Psoas muscle (tissue), 8 donors: ENCODE measurements around the gene KCNJ5. TPM values are rescaled to one million over a fixed set of nuclear protein-coding genes. Genes with fewer than 3 reads are reported as not detected.

Experiments used
- ATAC-seq, 4 donors: fragments of 200-7000 bp; cut with Tn5 transposase; one replicate each; pipeline ENCODE4 v1.9.1; 2020; ENCODE audit warnings: moderate library complexity in 3 of 4, mild to moderate bottlenecking in 2 of 4
- DNase-seq, 2 donors: peaks; one replicate each; pipeline ENCODE4 v3.0.0-alpha.2; 2020
- H3K27ac ChIP-seq: fragments of 200-600 bp; one replicate; pipeline ENCODE4 v1.8.0; 2022
- H3K27me3 ChIP-seq, 3 donors: fragments of 200-600 bp in 1 of 3; one replicate each; pipeline versions ENCODE4 v1.6.1 to v1.8.0; 2013 to 2022; ENCODE audit warnings: low read length in 2 of 3, mild to moderate bottlenecking in 2 of 3, moderate library complexity in 1 of 3; ENCODE audit not compliant: insufficient read depth in 3 of 3
- H3K36me3 ChIP-seq, 2 donors: fragments of 200-600 bp in 1 of 2; one replicate each; pipeline versions ENCODE4 v1.6.1 to v1.8.0; 2013 to 2022; ENCODE audit warnings: low read depth in 1 of 2, mild to moderate bottlenecking in 1 of 2, moderate library complexity in 1 of 2; ENCODE audit not compliant: insufficient read depth in 1 of 2
- H3K4me1 ChIP-seq: fragments of 200-600 bp; one replicate; pipeline ENCODE4 v1.8.0; 2022
- H3K4me3 ChIP-seq: fragments of 200-600 bp; one replicate; pipeline ENCODE4 v1.8.0; 2022; ENCODE audit warnings: mild to moderate bottlenecking
- H3K9me3 ChIP-seq: fragments of 200-600 bp; one replicate; pipeline ENCODE4 v1.8.0; 2022
- WGBS, 3 donors: extraction: QIAGEN DNeasy Blood & Tissue Kit; methylation state at CpG; one replicate each; pipeline versions ENCODE4 v1.1.6 to v1.1.7; 2013; 5-methylcytosine and 5-hydroxymethylcytosine counted together
- intact Hi-C, 2 donors: fragments of 100-400 bp; cut with DNase I; formaldehyde crosslinking; loops; one replicate each; pipeline versions ENCODE4 v1.11.0 to v1.14.2; 2022
- polyA plus RNA-seq, 3 donors: library from polyadenylated mRNA; stranded (reverse); fragments of 200-250 nt; gene quantifications; one replicate each; pipeline ENCODE4 v1.2.3, GENCODE V29; 2013
- total RNA-seq, 4 donors: library from RNA; stranded (reverse); fragmentation: NEBNext Ultra II Directional in 2 of 4; extraction: Animal tissue kit (Norgen Biotek cat#: 25700) in 2 of 4; gene quantifications; one replicate each; pipeline versions ENCODE4 v1.2.1 to v1.2.4, GENCODE V29; 2021 to 2023
- TF ChIP-seq, protein P1 (sequence below): fragments of 200-600 bp; IDR thresholded peaks from one replicate; pipeline ENCODE4 v1.8.0; 2022; ENCODE audit warnings: antibody characterized with exemption
- donor health status: healthy with polysubstance abuse.
- donor health status: DM: no; HTN: no; CAD: no; lungs with moderate emphysema.
- donor health status: Bipolar disorder and iron deficiency.
- donor health status: healthy.
- donor health status: DM: yes; HTN: yes; CAD: no.
- donor health status: DM: no; HTN: no; CAD: no.
- donor health status: DM: no; HTN: no; CAD: no.
- donor health status: DM: yes; HTN: yes; CAD: no.

Gene KCNJ5
- total and polyA plus RNA-seq, 7 donors: 0.01 to 0.46 (median 0.24) TPM

DNA sequence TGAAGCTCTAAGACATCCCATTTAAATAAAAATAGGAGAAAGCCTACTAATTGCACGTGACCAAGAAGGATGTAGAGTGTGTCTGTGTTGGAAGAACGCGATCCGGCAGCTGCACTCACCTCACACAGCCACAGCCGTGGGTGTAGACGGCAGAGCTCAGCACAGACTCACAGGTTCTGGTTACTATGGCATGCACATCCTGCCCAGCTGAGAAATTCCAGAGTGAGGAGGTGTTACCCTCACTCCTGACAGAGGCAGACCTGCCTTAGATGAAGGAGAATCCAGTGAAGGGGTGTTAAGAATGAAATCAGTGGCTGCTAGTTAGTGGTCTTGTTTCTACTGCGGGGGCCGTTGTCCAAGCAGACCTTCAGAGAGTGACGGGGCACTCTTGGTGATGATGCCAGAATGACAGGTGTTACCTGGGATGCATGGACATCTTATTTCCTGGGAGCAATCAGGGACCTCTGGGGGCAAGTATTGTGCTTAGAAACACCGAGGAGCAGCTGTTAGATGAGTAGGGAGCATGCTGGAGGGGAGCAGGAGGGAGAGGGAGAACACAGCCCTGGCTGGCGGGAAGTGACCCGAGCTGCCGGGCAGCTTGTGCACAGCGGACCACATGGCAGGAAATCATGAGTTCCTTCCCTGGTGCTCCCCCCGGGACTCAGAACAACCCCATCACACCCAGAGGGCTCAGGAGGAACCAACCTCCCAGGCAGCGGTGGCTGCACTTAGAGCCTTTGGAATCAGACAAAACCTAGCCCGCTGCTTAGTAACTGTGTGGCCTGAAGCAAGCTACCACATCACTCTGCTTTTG is 12.3 kb downstream of the KCNJ5 start:
- DNase-seq: peak in 1 of 2 donors; percentile 25
- TF ChIP-seq, protein P1, sequence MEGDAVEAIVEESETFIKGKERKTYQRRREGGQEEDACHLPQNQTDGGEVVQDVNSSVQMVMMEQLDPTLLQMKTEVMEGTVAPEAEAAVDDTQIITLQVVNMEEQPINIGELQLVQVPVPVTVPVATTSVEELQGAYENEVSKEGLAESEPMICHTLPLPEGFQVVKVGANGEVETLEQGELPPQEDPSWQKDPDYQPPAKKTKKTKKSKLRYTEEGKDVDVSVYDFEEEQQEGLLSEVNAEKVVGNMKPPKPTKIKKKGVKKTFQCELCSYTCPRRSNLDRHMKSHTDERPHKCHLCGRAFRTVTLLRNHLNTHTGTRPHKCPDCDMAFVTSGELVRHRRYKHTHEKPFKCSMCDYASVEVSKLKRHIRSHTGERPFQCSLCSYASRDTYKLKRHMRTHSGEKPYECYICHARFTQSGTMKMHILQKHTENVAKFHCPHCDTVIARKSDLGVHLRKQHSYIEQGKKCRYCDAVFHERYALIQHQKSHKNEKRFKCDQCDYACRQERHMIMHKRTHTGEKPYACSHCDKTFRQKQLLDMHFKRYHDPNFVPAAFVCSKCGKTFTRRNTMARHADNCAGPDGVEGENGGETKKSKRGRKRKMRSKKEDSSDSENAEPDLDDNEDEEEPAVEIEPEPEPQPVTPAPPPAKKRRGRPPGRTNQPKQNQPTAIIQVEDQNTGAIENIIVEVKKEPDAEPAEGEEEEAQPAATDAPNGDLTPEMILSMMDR: no peak
- H3K36me3 ChIP-seq: no peaks in the 10 kb centered on the region
- H3K9me3 ChIP-seq: no peaks in the 10 kb centered on the region
- no peak overlapping the region for H3K27ac ChIP-seq
- H3K4me3 ChIP-seq: no peak overlapping the region
- H3K4me1 ChIP-seq: no peaks in the 10 kb centered on the region
- peaks cover 0 to 31% (median 16%) of the 10 kb centered on the region in 3 donors for H3K27me3 ChIP-seq
- ATAC-seq: peak in 1 of 4 donors; percentile 29
- intact Hi-C loops: no loop called here
- 54 to 56% (median 55%) methylated on average over 17 of the region's 17 CpGs for WGBS, 3 donors

DNA sequence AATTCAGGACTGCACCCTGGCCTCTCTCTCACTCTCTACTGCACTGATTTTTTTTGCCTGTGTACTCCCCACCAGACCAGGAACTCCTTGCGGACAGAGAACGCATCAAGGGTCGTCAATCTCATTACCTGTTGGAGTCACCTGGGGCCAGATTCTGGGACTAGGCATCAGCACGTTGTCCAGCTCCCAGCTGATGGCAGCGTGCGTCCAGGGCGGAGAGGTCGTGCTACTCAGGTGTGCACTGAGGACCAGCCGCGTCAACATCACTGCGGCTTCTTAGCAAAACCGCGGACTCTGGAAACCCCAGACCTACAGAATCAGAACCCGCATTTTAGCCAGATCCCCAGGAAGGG is 13.1 kb downstream of the KCNJ5 start:
- intact Hi-C loops: no loop called here
- Histone ChIP-seq H3K27me3 (peaks cover 0 to 36% (median 16%) of the 10 kb centered on the region in 3 donors), H3K27ac (no peak overlapping the region), H3K4me3 (no peak overlapping the region), H3K9me3 (no peaks in the 10 kb centered on the region), H3K36me3 (no peaks in the 10 kb centered on the region), H3K4me1 (no peaks in the 10 kb centered on the region)
- ATAC-seq (no peak), DNase-seq (no peak)
- WGBS, 3 donors: 86 to 89% (median 88%) methylated on average over 14 of the region's 14 CpGs
- TF ChIP-seq, protein P1: no peak

DNA sequence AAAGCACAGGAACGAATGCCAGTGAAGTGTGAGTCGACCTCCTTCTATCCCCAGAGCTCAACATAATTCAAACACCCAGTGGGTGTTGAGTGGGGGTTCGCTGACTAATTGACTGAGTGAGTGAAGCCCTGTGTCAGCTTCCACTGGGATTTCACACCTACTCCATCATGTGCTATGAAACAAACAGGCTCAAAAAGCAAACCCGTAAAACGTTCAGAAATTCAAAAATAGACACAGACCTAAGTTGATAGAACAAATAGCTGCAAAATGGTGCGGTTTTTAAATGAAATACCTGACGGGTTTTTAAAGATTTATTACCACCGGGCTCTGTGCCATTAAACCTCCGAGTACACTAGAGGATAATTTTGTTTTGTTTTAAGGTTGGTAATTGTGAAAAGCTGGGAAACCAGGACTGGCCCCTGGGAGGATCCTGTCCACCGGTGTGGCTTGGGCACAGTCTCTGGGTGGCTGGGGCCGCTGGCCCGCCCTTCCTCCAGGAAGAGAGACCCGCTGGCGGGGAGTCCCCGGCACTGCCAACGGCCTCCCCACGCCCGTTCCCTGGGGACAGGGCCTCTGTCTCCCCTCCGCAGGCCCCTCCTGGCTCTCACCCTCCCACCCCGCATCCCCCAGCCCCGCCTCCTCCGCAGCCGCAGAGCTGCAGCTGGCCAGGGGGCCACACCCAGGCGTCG is 13.6 kb downstream of the KCNJ5 start:
- WGBS, 3 donors: 14 to 18% (median 17%) methylated on average over 21 to 25 of the region's 25 CpGs
- Histone ChIP-seq H3K4me3 (peak overlapping the region; percentile 59), H3K4me1 (no peaks in the 10 kb centered on the region), H3K27me3 (peaks cover 0 to 36% (median 16%) of the 10 kb centered on the region in 3 donors), H3K27ac (no peak overlapping the region), H3K36me3 (no peaks in the 10 kb centered on the region), H3K9me3 (no peaks in the 10 kb centered on the region)
- TF ChIP-seq, protein P1: no peak
- DNase-seq (peak; percentile 32 to 68), ATAC-seq (peak; percentile 18 to 33 (median 24))
- intact Hi-C loops: no loop called here

DNA sequence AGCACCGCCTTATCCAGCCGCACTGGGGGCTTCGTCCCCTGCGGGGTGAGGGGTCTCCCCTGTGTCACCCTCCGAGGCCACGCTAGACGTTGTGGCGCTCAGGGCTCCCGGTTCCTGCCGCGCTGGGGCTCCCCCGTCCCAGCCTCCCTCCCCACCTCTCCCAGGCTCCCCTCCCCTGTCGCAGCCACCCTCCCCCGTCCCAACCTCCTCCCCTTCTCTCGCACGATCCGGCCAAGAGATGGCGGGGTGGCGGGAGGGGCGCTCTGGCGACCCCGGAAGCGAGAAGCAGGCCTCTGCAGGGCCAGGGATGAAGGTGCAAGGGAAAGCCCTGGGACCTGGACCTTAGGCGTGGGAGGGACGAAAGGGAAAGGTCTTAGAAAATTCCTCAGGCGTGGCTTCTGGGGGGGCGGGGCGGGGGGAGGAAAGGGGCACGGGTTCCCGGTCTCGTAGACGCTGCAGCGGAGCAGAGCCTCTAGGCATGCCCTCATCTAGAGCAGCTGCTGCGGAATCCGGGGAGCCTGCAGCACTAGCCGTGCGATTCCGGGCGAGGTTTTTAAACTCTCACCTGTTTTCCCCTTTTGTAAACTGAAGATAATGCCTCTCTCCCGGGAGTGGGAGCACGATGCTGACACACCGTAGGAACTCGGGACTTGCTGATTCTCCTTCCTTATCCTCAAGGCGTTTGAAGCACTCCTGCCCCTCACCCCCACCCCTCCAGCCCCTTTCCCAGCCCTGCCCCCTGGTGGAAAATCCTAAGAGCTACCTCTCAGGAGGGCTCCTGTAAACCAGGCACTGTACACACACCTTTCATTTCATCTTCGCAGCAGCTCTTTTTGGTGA is 14.4 kb downstream of the KCNJ5 start:
- Histone ChIP-seq H3K4me3 (peak overlapping the region; percentile 59), H3K4me1 (no peaks in the 10 kb centered on the region), H3K36me3 (no peaks in the 10 kb centered on the region), H3K9me3 (no peaks in the 10 kb centered on the region), H3K27ac (peak overlapping the region; percentile 24), H3K27me3 (peaks cover 0 to 36% (median 16%) of the 10 kb centered on the region in 3 donors)
- peak in 1 of 2 donors; percentile 27 for DNase-seq
- ATAC-seq: peak in 3 of 4 donors; percentile 32 to 63 (median 46)
- intact Hi-C loops: no loop called here
- 3 to 4% (median 3%) methylated on average over 30 to 45 of the region's 45 CpGs for WGBS, 3 donors
- TF ChIP-seq, protein P1: no peak
